Muscle of leg (tissue), 11 donors: ENCODE measurements around the gene BIN1. TPM values are rescaled to one million over a fixed set of nuclear protein-coding genes. Genes with fewer than 3 reads are reported as not detected.

Source experiments
- DNase-seq: peaks from one replicate; pipeline ENCODE4 v3.0.0; 2013
- H3K27ac ChIP-seq: one replicate; pipeline ENCODE4 v1.5.1; 2013; ENCODE audit warnings: mild to moderate bottlenecking, low read length, control low read depth
- H3K27me3 ChIP-seq: one replicate; pipeline ENCODE4 v1.6.1; 2013; ENCODE audit warnings: low read length; ENCODE audit not compliant: control insufficient read depth, insufficient read depth
- H3K36me3 ChIP-seq: one replicate; pipeline ENCODE4 v1.6.1; 2013; ENCODE audit warnings: low read length; ENCODE audit not compliant: control insufficient read depth, insufficient read depth
- H3K4me1 ChIP-seq: one replicate; pipeline ENCODE4 v1.6.1; 2013; ENCODE audit warnings: low read length; ENCODE audit not compliant: control insufficient read depth, insufficient read depth
- H3K4me3 ChIP-seq: one replicate; pipeline ENCODE4 v1.5.1; 2013; ENCODE audit warnings: low read length, control low read depth
- H3K9me3 ChIP-seq: replicated peaks from 2 replicates; pipeline ENCODE4 v1.6.1; 2013; ENCODE audit warnings: low read depth, low read length; ENCODE audit not compliant: control insufficient read depth
- WGBS: methylation state at CpG from one replicate; pipeline ENCODE4 v1.1.5; 2013; ENCODE audit warnings: missing lambda C conversion rate; ENCODE audit not compliant: insufficient coverage; 5-methylcytosine and 5-hydroxymethylcytosine counted together
- polyA plus RNA-seq, 8 donors: library from polyadenylated mRNA; unstranded; fragments of 120-200 nt; gene quantifications; one replicate each; pipeline versions ENCODE4 v1.2.1 to v1.2.3, GENCODE V29; 2013; ENCODE audit warnings: inconsistent platforms in 1 of 8, low replicate concordance in 1 of 8; ENCODE audit not compliant: insufficient read length in 8 of 8, insufficient read depth in 1 of 8
- total RNA-seq: library from RNA; stranded (reverse); fragments of 120-200 nt; gene quantifications from one replicate; pipeline ENCODE4 v1.2.4, GENCODE V29; 2013

The BIN1 gene
- total and polyA plus RNA-seq, 9 donors = 556 to 946 (median 831) TPM

- no peak overlapping the region for H3K27ac ChIP-seq
- no peaks in the 10 kb centered on the region for H3K27me3 ChIP-seq
- H3K4me3 ChIP-seq = no peak overlapping the region
- no peaks in the 10 kb centered on the region for H3K9me3 ChIP-seq
- WGBS = 89% methylated on average over 12 of the region's 12 CpGs
- H3K4me1 ChIP-seq = peaks cover 40% of the 10 kb centered on the region
- H3K36me3 ChIP-seq = no peaks in the 10 kb centered on the region
- no peak for DNase-seq
Measured at GRCh38 chr2:127137225-127137624, 30.3 kb upstream of the BIN1 start.

DNA sequence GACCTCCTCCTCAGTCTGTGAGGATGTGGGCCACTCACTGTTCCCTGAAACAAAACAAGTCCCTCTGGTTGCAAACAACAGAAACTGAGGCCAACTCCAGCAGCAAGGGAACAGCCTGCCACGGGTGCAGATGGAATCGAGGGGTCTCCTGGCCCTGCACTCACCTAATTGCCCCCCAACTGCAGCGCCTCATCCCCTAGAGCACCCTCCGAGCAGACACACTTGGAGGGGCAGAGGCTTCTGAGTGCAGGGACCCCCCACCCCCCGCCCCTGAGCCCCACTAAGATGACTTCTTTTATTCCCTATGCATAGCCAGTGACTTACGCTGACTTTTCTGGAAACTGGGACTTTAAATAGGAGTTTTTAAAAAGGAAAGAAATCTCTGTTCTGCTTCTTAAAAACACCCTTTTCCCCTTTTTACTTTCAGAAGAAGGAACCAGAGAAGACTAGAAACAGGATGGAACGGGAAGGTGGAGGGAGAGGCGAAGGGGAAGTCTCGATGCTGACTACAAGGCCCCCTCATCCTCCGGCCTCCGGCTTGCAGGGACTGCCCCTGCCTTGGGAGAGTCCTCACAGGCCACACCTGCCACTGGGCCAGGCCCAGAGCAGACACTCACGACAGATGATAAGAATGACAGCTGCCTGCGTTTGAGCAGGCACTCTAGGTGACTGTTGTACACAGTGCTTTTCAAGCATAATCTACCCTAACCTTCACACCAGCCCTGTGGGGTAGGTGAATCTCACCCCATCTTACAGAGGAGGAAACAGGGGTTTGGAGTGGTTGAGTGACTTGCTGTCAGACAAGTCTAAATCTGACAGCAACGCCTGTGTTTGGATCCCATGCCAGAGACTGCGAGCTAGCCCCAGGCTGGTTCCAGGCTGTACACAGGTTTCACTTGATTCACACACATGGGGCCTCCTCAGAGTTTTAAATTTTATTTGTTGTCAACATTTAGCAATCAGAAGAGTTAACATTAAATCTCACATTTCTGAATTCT is 28.2 kb upstream of the BIN1 start:
- Histone ChIP-seq H3K9me3 (no peaks in the 10 kb centered on the region), H3K4me1 (peaks cover 35% of the 10 kb centered on the region), H3K36me3 (no peaks in the 10 kb centered on the region), H3K27me3 (no peaks in the 10 kb centered on the region), H3K27ac (peak overlapping the region; percentile 82), H3K4me3 (no peak overlapping the region)
- peak; percentile 71 for DNase-seq
- WGBS = 63% methylated on average over 2 of the region's 15 CpGs

- 89% methylated on average over 3 of the region's 4 CpGs for WGBS
- no peaks in the 10 kb centered on the region for H3K36me3 ChIP-seq
- no peaks in the 10 kb centered on the region for H3K9me3 ChIP-seq
- DNase-seq = no peak
- no peaks in the 10 kb centered on the region for H3K27me3 ChIP-seq
- no peak overlapping the region for H3K27ac ChIP-seq
- H3K4me1 ChIP-seq = peaks cover 37% of the 10 kb centered on the region
- no peak overlapping the region for H3K4me3 ChIP-seq
Measured at GRCh38 chr2:127134235-127134634, 27.3 kb upstream of the BIN1 start.

DNA sequence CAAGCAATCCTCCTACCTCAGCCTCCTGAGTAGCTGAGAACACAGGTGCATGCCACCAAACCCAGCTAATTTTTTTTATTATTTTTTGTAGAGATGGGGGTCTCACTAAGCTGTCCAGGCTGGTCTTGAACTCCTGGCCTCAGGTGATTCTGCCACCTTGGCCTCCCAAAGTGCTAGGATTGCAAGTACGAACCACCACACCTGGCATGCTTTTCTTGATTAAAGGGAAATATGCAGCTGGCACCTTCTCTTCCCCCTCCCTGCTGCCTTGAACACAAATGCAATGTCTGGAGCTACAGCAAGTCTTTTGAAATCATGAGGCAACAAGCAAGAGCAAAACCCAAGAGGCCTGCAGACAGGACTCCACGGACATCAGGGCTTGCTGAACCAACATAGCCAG is 26.8 kb upstream of the BIN1 start:
- Histone ChIP-seq H3K27me3 (no peaks in the 10 kb centered on the region), H3K4me1 (peaks cover 37% of the 10 kb centered on the region), H3K4me3 (no peak overlapping the region), H3K9me3 (no peaks in the 10 kb centered on the region), H3K27ac (no peak overlapping the region), H3K36me3 (no peaks in the 10 kb centered on the region)
- DNase-seq = no peak
- no CpG with 5 or more reads among the region's 2 CpGs for WGBS

- H3K27me3 ChIP-seq = no peaks in the 10 kb centered on the region
- no peaks in the 10 kb centered on the region for H3K36me3 ChIP-seq
- 90% methylated on average over 2 of the region's 4 CpGs for WGBS
- peaks cover 22% of the 10 kb centered on the region for H3K4me1 ChIP-seq
- no peak for DNase-seq
- H3K4me3 ChIP-seq = no peak overlapping the region
- no peak overlapping the region for H3K27ac ChIP-seq
- H3K9me3 ChIP-seq = no peaks in the 10 kb centered on the region
Measured at GRCh38 chr2:127130421-127130820, 23.5 kb upstream of the BIN1 start.

DNA sequence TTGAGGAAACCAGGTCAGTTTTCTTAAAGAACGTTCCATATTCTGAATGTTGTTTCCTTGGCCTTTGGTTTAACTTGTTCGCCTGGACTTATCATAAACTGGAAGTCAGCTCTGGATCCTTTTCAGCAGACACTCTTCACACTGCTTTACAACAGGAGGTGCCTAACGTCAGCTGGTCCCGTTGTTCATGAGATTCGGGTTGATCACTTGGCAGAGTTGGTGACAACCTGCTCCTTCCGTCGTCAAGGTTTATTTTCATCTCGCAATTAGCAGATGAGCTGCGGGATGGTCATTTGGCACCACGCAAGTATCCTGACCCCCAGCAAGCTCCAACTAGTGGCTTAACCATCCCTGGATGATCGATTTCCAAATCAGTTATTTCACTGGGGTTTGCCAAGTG is 23.0 kb upstream of the BIN1 start:
- DNase-seq = no peak

GRCh38 chr2:127128445-127128904 is 21.5 kb upstream of the BIN1 start:
- H3K4me1 ChIP-seq = peaks cover 11% of the 10 kb centered on the region
- no peak overlapping the region for H3K27ac ChIP-seq
- 32% methylated on average over 6 of the region's 8 CpGs for WGBS
- peak; percentile 73 for DNase-seq
- no peak overlapping the region for H3K4me3 ChIP-seq
- no peaks in the 10 kb centered on the region for H3K9me3 ChIP-seq
- H3K36me3 ChIP-seq = no peaks in the 10 kb centered on the region
- no peaks in the 10 kb centered on the region for H3K27me3 ChIP-seq

More for the DNA sequence above, 23.0 kb upstream of the BIN1 start:
- Histone ChIP-seq H3K36me3 (no peaks in the 10 kb centered on the region), H3K27ac (no peak overlapping the region), H3K4me1 (peaks cover 17% of the 10 kb centered on the region), H3K4me3 (no peak overlapping the region), H3K27me3 (no peaks in the 10 kb centered on the region), H3K9me3 (no peaks in the 10 kb centered on the region)
- 73% methylated on average over 8 of the region's 11 CpGs for WGBS

- no peak for DNase-seq
- H3K4me3 ChIP-seq = no peak overlapping the region
- H3K27ac ChIP-seq = no peak overlapping the region
- no peaks in the 10 kb centered on the region for H3K36me3 ChIP-seq
- no CpG with 5 or more reads among the region's 1 CpG for WGBS
- no peaks in the 10 kb centered on the region for H3K27me3 ChIP-seq
- H3K9me3 ChIP-seq = no peaks in the 10 kb centered on the region
- peaks cover 26% of the 10 kb centered on the region for H3K4me1 ChIP-seq
Measured at GRCh38 chr2:127125821-127126220, 18.9 kb upstream of the BIN1 start.

GRCh38 chr2:127124426-127124825 is 17.5 kb upstream of the BIN1 start:
- WGBS = 90% methylated on average over 8 of the region's 8 CpGs

DNA sequence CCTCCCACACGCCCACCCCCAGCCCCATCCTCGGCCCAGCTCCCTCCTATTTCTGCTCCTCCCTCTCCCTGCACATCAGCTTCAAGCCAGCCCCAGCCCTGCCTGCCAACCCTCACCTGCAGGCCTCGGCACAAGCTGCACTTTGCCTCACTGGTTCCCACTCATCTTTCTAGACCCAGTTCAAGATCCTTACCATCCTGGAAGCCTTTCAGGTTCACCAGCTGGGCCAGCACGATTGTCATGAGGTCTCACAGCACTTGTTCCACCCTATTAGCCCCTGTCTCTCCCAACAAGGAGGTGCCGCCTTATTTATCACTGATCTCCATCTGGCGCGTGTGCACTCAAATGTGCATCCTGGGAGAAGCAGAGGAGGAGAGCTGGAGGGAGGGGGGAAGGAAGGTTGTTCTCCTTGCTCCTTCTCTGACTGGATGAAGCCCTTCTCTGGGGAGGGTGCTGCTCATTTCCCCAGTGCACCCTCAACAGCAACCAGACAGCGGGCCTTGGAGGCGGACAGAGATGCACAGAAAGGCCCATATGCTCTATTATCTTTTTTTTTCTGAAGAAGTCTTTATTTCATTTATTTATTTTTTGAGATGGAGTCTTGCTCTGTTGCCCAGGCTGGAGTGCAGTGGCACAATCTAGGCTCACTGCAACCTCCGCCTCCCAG is 15.5 kb upstream of the BIN1 start:
- 32% methylated on average over 4 of the region's 10 CpGs for WGBS
- Histone ChIP-seq H3K27me3 (no peaks in the 10 kb centered on the region), H3K4me1 (peaks cover 20% of the 10 kb centered on the region), H3K4me3 (no peak overlapping the region), H3K36me3 (no peaks in the 10 kb centered on the region), H3K27ac (peak overlapping the region; percentile 73), H3K9me3 (no peaks in the 10 kb centered on the region)
- peak; percentile 83 for DNase-seq

More at GRCh38 chr2:127124426-127124825, 17.5 kb upstream of the BIN1 start:
- Histone ChIP-seq H3K9me3 (no peaks in the 10 kb centered on the region), H3K27ac (no peak overlapping the region), H3K4me3 (no peak overlapping the region), H3K4me1 (peaks cover 27% of the 10 kb centered on the region), H3K36me3 (no peaks in the 10 kb centered on the region), H3K27me3 (no peaks in the 10 kb centered on the region)
- no peak for DNase-seq
